ENCODE results near the gene ELOF1.
"Not testable (repeated sequence)": the region's sequence is repeated elsewhere in the genome, so short reads cannot be mapped to it uniquely, and the experiment has no call there.

- not testable (repeated sequence) for TF ChIP-seq TCF7L2 (IDR thresholded peaks at IDR 0.05; ENCODE audit: borderline replicate concordance, low read depth, low read length); REPIN1 (tag by site-specific recombination; IDR thresholded peaks at IDR 0.05; ENCODE audit: low read depth); ZNF777 (tag by site-specific recombination; IDR thresholded peaks at IDR 0.05; ENCODE audit: borderline replicate concordance); ZNF426 (tag by site-specific recombination; IDR thresholded peaks at IDR 0.05); CTCF (tag by site-specific recombination; IDR thresholded peaks at IDR 0.05); ZNF274 (IDR thresholded peaks at IDR 0.05; ENCODE audit: low read length); ZNF274 (tag by site-specific recombination; IDR thresholded peaks at IDR 0.05; ENCODE audit: borderline replicate concordance); SP3 (tag by site-specific recombination; IDR thresholded peaks at IDR 0.05); GLIS2 (tag by site-specific recombination; IDR thresholded peaks at IDR 0.05); BCL11B (tag by site-specific recombination; IDR thresholded peaks at IDR 0.05; ENCODE audit: low read depth); ZNF362 (tag by site-specific recombination; IDR thresholded peaks at IDR 0.05); ZNF350 (tag by site-specific recombination; IDR thresholded peaks at IDR 0.05); ZFP3 (tag by site-specific recombination; IDR thresholded peaks at IDR 0.05; ENCODE audit: low read depth); ZNF677 (tag by site-specific recombination; IDR thresholded peaks at IDR 0.05); ELK4 (IDR thresholded peaks at IDR 0.05; ENCODE audit: borderline replicate concordance, low read depth, low read length)
Observed at GRCh38 chr19:11564082-11564807, 5.2 kb upstream of the ELOF1 start.
